Measurements from ENCODE around the gene PCSK6. TPM values are rescaled to one million over a fixed set of nuclear protein-coding genes. Genes with fewer than 3 reads are reported as not detected.

Gene PCSK6
- polyA plus RNA-seq, 12 donors, result 7.7 to 28.6 (median 10.9) TPM; not detected in 1

DNA sequence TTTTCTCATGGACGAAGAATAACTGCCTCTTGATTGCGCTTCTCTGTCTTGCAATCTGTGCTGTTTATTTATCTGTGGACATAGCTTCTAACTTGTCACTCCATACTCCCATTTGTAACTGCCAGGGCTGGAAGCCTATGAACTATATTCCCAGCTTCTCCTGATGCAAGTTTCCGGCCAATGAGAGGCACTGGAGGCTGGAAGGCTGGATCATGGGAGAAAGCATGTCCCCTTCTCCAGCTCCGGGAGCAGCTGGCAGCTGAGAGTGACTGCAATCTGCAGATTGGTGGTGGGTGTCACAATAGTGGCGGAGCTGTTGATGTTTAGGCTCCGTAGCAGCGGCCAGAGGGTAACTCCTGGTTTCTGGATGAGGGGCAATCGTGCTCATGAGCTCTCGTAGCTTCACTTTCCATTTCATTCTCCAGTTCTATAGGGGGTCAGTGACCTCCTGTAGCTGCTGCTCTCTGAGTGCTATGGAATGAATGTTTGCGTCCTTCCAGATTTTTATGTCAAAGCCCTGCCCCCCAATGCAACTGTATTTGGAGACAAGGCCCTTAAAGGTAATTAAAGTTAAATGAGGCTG, 35.7 kb upstream of the PCSK6 start:
- no peak for DNase-seq

GRCh38 chr15:101523560-101523940, 34.0 kb upstream of the PCSK6 start:
- no peak for DNase-seq

GRCh38 chr15:101522621-101523559, 33.4 kb upstream of the PCSK6 start:
- DNase-seq, result no peak

GRCh38 chr15:101522091-101522490, 32.6 kb upstream of the PCSK6 start:
- no peak for DNase-seq

DNA sequence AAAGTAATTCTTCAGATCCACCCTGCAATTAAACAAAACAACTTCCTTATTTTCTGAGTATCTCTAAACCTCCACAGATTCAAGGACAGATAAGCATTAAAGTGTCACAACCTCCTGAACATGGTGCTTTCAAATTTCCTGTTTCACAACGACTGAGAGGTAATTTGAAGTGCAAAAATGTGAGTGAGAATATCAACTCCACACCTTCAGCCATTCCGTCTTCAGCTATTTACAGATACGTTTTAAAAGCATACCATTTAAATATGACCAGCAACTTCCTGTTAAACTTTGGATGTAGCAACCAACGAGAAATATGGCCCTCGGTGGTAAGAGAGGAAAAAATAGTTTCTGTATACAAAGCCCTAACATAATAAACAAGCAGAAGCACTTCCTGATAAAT, 32.1 kb upstream of the PCSK6 start:
- no peak for DNase-seq

- DNase-seq, result no peak
Measured at GRCh38 chr15:101521069-101521468, 31.6 kb upstream of the PCSK6 start.

- DNase-seq, result no peak
Measured at GRCh38 chr15:101520395-101520794, 30.9 kb upstream of the PCSK6 start.

DNA sequence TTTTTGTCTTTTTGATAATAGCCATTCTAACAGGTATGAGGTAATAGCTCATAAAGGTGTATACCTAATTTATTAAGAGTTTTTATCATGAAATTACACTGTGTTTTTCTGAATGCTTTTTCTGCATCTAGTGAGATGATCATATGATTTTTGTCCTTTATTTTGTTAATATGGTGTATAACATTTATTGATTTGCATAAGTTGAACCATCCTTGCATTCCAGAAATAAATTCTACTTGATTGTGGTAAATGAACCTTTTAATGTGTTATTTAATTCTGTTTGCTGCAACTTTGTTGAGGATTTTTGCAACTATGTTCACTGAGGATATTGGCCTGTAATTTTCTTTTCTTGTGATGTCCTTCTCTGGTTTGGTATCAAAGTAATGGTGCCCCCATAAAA, 28.0 kb upstream of the PCSK6 start:
- DNase-seq, result no peak

- no peak for DNase-seq
Measured at GRCh38 chr15:101514318-101514717, 24.8 kb upstream of the PCSK6 start.

DNA sequence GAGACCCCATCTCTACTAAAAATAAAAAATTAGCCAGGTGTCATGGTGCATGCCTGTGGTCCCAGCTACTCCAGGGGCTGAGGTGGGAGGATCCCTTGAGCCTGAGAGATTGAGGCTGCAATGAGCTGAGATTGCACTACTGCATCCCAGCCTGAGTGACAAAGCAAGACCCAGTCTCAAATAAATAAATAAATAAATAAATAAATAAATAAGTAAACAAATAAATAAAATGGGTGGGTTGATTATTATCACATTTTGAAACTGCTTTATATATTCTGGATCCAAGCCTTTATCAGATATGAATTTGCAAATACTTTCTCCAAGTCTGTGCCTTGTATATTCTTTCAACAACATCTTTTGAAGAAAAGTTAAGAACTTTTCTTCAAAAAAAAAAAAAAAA, 22.2 kb upstream of the PCSK6 start:
- no peak for DNase-seq

GRCh38 chr15:101510212-101511197, 21.0 kb upstream of the PCSK6 start:
- no peak for DNase-seq

DNA sequence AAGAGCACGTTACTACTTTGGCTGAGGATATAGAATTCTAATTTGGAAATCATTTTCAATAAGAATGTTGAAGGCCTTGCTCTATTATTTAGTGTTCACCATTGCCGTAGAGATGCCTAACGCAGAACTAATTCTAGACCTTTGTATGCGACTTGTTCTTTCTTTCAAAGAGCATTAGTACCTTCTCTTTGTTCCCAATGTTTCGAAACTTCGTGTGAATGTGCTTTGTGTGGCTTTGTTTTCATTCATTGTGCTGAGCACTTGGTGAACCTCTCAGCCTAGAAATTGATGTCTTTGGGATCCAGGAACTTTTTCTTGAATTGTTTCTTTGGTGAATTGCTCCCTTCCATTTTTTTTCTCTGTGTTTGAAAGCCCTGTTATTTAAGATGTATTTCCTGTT, 19.8 kb upstream of the PCSK6 start:
- no peak for DNase-seq

GRCh38 chr15:101506491-101506890, 17.0 kb upstream of the PCSK6 start:
- DNase-seq, result no peak

DNA sequence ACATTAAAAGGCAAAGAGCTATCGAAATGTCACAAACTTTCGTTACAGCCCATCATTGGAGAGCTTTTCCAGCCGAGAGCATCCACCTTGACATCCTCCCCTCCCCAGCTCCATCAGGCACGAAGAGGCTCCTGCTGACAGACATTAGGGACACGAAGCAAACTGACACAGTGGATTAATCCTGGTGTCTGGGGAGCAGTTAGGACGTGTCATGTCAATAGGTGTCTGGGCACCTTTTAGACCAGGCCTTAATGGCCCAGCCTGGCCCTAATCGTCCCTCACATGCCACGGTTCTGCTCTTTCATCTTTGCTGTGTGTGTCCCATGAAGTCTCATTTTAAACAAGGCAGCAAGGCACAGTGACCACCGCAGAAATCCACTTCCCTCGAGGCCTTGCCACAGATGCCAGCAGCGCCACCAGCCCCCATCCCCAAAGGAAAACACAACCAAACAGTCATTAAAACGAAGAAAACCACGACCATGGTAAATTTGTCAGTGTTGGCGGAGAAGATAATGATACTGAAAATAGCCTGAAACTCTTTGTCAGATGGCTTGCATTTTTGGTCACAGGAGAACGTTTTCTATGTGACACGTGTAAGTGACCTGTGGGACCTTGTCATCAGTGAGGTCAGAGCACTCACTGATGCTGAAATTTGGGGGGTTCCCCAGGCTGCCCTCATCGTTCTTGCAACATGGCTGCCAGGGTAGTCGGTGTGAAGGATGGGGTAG, 16.3 kb upstream of the PCSK6 start:
- DNase-seq, result no peak

DNA sequence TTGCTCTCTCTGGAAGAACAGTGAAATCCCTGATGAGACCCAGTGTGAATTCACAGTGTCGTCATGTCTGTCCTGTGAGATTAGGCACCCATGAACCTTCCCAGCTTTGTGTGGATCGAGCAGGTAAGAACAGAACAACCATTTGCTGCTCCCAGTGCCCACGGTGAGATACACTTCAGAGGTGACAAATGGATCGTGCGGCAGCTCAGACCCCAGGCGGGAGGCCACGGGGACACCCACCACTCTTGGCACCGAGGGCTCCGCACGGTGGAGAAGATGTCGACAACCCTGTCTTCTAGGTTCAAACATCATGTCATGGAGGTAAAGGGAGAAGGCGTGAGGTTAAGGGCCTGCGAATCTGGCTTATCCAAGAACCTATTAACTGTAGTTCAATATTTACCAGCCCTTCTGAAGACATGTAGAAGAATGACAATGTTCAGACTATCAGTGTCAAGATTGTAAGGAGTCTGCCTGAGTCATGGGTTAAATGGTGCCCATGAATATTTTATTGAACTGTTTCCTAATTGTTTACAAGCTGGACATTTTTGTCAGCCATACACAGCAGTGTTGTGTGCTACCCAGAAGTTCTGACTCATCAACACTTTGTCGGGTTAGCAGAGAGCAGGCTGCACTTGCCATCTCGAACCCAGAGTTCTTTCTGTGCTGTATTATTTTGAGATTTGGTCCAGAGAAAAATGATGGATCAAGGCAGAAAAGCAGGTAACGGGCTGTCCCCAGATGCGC, 15.5 kb upstream of the PCSK6 start:
- no peak for DNase-seq

- no peak for DNase-seq
Measured at GRCh38 chr15:101504373-101504772, 14.9 kb upstream of the PCSK6 start.

GRCh38 chr15:101503296-101503599, 13.7 kb upstream of the PCSK6 start:
- DNase-seq, result no peak

DNA sequence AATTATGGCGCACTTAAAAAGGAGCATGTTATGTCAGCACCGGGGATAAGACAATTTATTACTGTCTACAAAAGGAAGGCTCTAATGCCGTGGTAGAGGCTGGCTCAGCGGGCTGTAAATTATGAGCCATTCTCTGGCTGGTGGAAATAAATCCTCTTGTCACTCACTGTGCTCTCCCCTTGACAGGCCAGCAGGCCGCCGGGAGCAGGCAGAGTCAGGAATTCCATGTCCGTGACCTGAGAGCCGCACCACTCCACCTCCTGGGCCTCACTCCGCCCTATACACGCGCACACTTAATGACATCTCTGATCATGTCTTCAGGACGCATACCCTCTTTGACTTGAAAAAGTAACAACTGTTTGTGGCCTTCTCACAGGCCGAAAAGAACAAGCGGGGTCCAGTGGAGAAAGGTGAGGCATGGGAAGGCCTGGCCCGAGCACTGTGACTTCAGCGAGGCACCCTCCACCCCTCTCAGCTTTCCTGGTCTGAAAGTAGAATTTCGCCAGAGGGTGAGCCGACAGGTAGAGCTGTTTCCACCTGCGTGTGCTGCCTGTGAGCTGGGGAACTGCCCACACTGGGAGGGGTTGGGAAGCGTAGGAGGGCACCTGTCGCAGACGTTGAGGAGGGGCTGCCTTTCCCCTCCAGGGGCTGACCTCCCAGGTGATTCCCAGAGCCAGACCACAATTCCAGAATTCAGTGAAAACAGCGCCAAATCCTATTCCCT, 13.2 kb upstream of the PCSK6 start:
- DNase-seq, result no peak

DNA sequence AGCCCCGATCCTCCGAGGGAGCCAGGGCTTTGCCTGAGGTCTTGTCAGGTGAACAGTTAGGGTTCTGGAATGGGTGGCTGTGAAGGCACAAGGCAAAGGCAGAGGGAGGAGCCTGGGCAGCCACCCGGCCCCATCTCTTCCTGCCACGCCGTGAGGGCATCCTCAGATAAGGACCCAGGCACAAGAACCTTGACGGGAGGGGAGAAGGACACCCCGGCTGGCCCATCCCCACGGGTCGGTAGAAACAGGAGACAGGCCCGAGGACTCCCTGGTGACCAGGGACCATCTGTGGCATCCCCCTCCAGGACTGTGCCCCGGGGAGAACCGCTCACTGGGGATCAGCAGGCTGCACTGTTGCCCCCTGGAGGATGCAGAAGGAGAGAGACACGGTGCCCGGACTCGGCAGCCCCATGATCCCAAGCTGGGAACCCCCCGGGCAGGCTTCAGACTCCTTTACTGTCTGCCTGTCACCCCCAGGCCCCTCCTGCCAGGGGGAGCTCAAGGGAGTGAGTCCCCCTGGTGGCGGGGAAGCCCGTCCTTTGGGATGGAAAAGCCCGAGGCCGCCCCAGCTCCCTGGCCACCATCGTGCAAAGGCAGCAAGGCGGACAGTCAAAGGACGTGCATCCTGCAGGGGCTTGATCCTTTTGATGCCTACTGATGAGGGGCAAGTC, 12.3 kb upstream of the PCSK6 start:
- DNase-seq, result no peak

Data from muscle of arm (tissue), 12 donors.